HG03135 (cell line): ENCODE measurements around the gene FDX2.
A peak's percentile ranks its signal among the peaks of the same experiment; 100 is the strongest.

Source experiments
- ATAC-seq: cut with Tn5 transposase; IDR thresholded peaks from one replicate; pipeline ENCODE4 v1.9.1; 2021; ENCODE audit warnings: mild to moderate bottlenecking, moderate library complexity; ENCODE audit not compliant: unreplicated experiment

The FDX2 gene

GRCh38 chr19:10332965-10333757 lies 17.3 kb upstream of the FDX2 start, which contains the start of gene RAVER1:
TSS of gene RAVER1 (minus strand) at chr19:10333529. CDS start at chr19:10333507, 22 bp downstream.
- ATAC-seq, result peak; percentile 85

DNA sequence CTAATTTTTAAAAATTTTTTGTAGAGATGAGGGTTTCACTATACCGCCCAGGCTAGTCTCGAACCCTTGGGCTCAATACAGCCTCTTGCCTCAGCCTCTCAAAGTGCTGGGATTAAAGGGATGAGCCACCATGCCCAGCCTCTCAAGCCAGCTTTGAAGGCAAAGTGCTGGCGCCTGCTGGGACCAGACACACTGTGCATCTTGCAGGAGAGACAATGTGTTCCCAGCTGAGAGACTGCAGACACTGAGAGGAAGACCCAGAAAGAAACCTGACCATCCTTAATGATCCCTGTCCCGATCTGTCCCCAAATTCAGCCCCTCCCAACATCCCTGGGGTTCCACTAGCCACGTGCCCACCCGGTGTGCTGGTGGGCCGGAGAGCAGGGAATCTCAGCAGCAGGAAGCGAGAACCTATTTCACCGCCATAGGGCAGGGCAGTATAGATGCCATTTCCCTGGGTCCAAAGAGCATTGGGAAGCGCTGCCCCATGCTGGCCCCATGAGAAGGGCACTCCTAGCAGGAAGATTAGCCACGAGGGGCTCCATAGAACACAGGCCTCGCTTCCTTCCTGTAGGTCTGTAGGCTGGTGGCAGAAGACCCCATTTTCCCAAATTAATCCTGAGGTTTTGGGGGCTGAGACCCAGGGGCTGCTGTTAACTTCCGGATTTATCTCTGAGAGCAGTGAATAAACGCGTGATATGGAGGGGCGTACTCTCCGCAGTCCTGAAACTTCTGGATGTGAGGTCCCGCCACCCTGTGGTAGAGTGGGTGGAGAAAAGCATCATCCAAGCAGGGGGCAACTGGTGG lies 16.5 kb upstream of the FDX2 start:
- ATAC-seq, result no peak

- ATAC-seq, result no peak
Observed at GRCh38 chr19:10329555-10329954, 13.7 kb upstream of the FDX2 start.

- ATAC-seq, result no peak
Observed at GRCh38 chr19:10328558-10329429, 13.0 kb upstream of the FDX2 start.

DNA sequence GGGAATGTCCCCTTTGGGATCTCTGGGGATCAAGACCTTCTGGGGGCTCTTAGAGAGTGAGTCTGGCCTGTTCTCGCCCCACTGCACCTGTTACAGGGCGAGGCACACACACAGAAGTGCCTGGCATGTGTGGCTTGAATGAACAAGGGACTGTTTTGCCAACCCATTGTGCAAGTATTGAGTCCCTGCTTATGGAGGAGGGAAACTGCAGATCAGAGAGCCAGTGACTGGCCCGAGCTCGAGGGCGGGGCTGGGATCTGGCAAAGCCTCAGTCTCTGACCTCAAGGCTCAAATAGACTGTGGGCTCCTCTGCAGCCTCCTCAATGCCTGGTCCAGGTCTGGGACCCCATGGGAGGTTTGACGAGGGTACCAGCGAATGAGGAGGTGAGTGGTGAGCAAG lies 12.0 kb upstream of the FDX2 start:
- ATAC-seq, result no peak

DNA sequence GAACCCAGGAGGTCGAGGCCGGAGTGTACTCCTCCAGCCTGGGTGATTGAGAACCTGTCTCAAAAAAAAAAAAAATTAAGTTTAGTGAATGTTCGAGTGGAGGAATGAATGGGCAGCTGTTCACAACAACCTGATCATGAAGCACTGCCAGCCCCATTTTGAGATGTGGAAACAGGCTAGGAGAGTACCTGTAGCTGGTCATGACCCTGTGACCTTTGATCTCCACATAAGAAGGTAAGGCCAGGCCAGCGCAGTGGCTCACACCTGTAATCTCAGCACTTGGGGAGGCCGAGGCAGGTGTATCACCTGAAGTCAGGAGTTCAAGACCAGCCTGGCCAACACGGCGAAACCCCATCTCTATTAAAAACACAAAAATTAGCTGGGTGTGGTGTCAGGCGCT lies 9.9 kb upstream of the FDX2 start:
- ATAC-seq, result no peak

DNA sequence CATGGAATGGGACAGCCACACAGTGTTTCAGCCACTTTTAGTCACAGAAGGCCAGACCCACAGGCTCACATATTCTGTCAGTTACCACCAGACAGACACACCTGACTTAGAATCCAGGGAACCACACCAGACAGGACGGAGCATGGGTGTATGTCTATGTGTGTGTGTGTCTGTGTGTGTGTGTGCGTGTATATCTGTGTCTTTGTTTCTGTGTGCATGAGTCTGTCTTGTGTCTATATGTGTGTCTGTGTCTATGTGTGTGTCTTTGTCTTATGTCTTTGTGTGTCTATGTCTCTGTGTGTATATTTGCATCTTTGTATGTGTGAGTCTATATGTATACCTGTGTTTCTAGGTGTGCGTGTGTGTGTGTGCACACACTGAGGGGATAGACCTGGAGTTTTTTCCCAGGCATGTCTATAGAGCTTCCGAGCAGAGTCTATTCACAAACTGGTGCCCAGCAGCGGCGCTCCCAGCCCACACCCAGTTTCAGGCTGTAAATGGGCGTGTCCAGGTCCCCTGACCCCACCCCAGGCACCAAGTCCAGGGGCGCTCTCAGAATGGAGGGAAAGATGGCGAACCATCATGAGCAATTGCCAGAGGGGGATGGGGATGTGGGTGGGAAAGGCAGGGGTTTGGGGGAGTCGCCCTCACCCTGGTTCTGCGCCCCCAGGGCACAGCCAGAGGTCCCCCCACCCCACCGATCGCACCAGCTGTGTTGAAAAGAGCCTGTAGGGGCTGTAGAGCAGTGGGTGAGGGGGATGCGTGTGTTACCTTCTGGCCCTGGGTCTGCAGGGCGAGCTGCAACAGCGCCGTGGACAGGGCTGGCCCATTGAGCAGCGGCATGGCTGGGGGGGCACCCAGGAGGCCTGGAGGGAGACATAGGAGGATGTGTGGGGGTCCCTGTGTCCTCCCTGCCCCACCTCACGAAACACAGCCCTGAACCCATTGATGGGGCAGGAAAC lies 6.3 kb upstream of the FDX2 start:
- ATAC-seq, result no peak

DNA sequence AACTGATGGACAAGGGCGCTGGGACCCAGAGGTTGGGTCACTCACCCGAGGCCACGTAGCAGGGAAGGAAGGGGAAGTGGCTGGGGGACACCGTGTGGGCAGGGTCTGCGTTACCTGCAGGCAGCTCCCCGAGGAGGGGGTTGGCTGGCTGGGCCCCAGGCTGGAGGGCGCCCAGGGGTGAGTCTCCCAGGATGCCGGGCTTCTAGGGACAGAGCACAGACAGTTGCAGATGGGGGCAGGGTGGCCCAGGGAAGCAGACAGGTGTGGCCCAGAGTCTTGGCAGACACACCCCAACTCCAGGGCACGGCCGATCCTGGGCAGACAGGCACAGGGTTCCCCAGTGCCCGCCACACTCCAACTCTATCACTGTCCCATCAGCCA lies 5.6 kb upstream of the FDX2 start:
- ATAC-seq, result no peak

DNA sequence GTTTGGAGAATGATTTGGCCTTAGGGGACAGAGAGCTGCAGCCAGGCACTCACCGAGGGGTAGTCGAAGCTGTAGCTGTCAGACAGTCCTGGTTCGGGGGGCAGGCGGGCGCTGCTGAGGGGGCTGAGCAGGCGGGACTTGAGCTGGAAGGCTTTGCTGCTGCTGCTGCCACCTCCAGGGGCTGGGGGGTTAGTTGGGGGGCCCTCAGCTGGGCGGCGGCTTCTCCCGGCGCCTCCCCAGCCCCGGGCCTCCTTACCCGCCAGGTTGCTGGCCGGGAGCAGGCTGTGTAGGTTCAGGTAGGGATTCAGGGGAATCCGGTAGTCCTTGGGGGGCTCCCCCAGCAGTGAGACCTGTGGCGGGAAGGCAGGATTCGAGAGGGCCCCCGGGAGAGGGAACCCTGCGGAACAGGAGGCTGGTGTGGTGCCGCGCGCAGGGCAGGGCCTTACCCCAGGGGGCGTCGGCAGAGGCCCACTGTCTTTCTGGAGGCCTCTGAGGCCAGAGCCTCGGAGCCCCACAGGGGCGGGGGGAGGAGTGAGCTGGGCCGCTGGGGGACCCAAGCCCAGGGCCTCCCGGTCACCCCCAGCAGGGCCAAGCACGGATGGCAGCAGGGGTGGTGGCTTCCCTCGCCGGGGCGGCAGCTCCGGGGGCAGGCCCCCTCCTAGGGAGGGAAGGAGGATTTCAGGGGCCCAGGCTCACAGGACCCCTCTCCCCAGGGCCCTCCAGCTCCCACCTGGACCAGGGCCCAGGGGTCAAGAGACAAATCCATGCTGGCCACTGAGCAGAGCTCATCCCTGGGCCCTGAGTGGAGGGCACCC lies 5.0 kb upstream of the FDX2 start:
- no peak for ATAC-seq

- ATAC-seq, result no peak
Observed at GRCh38 chr19:10318807-10319682, 3.2 kb upstream of the FDX2 start.

DNA sequence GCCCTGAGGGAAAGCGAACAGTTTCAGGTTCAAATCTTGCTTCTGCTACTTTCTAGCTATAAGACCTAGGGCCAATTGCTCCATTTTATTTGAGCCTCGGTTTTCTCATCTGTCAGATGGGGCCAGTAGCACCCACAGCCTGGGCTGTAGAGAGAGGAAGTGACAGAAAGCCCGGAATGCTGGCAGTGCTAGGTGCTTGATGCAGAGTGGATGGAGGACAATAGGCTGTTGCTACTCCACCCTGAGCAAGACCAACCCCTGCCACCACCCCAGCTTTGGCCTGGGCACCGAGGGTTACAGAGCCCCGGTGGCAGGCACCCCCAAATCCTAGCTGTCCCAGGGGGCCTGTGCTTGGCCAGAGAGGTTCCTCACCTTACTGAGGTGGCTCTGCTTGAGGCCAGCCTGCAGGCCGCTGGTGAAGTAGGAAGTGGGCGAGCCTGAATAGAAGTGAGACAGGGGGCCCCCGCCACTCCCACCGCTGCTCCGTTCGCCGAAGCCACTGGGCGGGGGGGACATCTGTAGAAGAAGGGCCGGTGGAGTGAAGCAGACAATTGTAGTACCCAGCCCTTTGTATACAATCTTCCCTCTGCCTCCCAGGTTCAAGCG lies 2.1 kb upstream of the FDX2 start:
- ATAC-seq, result no peak

DNA sequence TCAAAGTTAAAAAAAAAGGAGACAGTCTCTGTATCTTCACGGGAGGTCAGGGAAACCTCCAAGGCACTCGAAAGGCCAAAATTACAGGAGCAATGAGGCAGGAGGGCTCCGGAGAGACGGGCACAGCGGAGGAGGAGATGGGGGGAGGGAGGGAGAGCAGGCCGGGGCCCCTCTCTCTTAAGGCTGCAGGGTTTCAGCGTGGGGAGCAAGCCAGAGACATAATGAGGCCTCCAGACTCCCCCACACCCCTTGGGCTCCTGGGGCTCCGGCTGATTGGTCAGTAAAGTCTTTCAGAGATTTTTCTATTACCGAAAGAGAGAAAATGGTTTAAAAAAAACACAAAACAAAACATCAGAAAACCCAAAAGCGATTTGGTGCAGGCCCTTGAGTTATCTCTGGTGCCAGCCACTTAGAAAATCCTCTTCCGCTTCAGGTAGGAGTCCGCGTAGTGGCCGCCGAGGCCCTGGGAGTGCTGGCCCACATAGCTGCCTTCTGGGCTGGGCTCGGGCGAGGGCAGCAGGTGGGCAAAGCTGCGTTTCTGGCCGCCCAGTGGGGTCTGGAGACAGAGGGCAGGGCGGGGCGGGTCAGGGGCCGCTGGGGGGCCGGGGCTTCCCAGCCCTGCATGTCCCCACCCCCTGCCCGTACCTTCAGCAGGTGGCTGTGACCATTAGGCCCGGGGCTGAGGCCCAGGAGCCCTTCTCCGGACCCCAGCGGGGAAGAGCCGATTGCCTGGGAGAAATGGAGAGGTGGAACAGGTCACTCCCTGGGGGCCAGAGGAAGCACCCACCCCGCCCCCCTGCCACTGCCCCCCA lies 1.4 kb upstream of the FDX2 start:
- no peak for ATAC-seq

- peak; percentile 26 for ATAC-seq
Observed at GRCh38 chr19:10316229-10317044, 622 bp upstream of the FDX2 start.

- ATAC-seq, result no peak
Observed at GRCh38 chr19:10309423-10309822, 6.4 kb downstream of the FDX2 start, which contains the start of gene ZGLP1. TSS of gene ZGLP1 (minus strand) at chr19:10309815.

GRCh38 chr19:10306327-10306726 lies 9.5 kb downstream of the FDX2 start:
- no peak for ATAC-seq

DNA sequence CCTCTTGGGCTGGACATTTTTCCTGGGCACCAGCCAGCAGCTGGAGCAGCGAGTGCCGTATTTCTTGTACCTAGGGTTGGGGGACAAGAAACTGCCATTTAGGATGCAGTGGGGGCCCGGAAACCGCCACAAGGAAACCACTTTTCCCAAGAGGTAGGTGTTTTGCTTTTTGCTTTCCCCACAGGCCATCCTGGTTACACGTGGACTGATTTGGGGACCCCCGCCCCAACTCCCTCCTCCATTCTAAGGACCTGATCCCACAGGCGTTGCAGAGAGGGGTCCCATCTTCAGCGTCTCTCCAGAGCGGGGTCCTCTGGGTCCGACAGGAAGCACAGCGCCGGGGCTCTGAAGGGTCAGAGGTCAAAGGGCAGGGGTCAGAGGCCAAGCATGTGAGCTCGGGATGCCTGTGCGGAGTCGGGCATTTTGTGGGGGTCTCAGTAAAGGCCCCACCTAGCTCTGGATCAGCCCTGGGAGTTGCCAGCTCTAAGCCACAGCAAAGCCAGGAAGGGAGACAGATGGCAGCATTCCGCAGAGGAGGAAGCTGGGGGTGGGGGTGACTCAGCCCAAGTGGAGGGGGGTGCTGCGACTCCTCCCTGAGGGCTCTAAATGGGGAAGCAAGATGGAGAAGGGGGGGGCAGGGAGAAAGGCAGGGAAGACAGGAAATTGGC lies 10.5 kb downstream of the FDX2 start:
- ATAC-seq, result no peak
